Measurements from ENCODE around the gene DEPDC7. TPM values are rescaled to one million over a fixed set of nuclear protein-coding genes. Genes with fewer than 3 reads are reported as not detected.

Gene DEPDC7
- total RNA-seq, 1 donor from 2014 or later, result 4.7 TPM

- H3K4me3 Mint-ChIP-seq (ENCODE audit: unreplicated experiment), result no peak overlapping the region
- H3K27me3 Mint-ChIP-seq (ENCODE audit: low read depth), result no peaks in the 10 kb centered on the region
- TF ChIP-seq CTCF (IDR thresholded peaks at IDR 0.05), result no peak
- no peak overlapping the region for H3K27ac Mint-ChIP-seq (ENCODE audit: unreplicated experiment)
- no peaks in the 10 kb centered on the region for H3K36me3 Mint-ChIP-seq (ENCODE audit: low read depth)
- no peak for DNase-seq (ENCODE audit: low spot score)
- H3K9me3 Mint-ChIP-seq (ENCODE audit: low read depth), result no peaks in the 10 kb centered on the region
- H3K4me1 Mint-ChIP-seq (ENCODE audit: low read depth), result no peaks in the 10 kb centered on the region
These were observed 9.7 kb upstream of the DEPDC7 start for GRCh38 chr11:33006010-33006409.

- no peak for DNase-seq (ENCODE audit: low spot score)
- Mint-ChIP-seq H3K36me3 (ENCODE audit: low read depth) (no peaks in the 10 kb centered on the region), H3K27me3 (ENCODE audit: low read depth) (no peaks in the 10 kb centered on the region), H3K4me1 (ENCODE audit: low read depth) (peaks cover 20% of the 10 kb centered on the region), H3K9me3 (ENCODE audit: low read depth) (no peaks in the 10 kb centered on the region), H3K4me3 (ENCODE audit: unreplicated experiment) (no peak overlapping the region), H3K27ac (ENCODE audit: unreplicated experiment) (no peak overlapping the region)
- no peak for TF ChIP-seq CTCF (IDR thresholded peaks at IDR 0.05)
These were observed 1.9 kb upstream of the DEPDC7 start for GRCh38 chr11:33013755-33014154.

DNA sequence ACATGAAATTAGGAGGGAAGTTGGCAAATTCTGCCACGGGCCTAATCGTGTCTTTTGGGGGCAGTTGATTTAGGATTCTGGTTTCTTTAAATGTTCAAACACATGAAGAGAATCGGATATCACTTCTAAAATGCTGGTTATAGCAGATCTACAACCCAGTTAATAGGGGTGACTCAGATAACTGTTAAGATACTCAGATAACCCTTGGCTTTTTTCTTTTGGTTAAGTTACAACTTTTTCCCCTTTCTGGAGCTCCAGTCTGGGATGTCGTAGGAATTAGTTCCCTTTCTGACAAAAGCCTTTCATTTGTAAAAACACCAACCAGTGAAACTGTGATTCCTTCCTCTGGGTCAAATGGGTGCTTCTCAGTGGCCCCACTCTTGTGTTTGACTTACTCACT lies 976 bp downstream of the DEPDC7 start:
- Mint-ChIP-seq H3K4me1 (ENCODE audit: low read depth) (peaks cover 15% of the 10 kb centered on the region), H3K4me3 (ENCODE audit: unreplicated experiment) (peak overlapping the region; percentile 84), H3K27me3 (ENCODE audit: low read depth) (no peaks in the 10 kb centered on the region), H3K27ac (ENCODE audit: unreplicated experiment) (peak overlapping the region; percentile 75), H3K36me3 (ENCODE audit: low read depth) (no peaks in the 10 kb centered on the region), H3K9me3 (ENCODE audit: low read depth) (no peaks in the 10 kb centered on the region)
- TF ChIP-seq CTCF (IDR thresholded peaks at IDR 0.05), result no peak
- no peak for DNase-seq (ENCODE audit: low spot score)

DNA sequence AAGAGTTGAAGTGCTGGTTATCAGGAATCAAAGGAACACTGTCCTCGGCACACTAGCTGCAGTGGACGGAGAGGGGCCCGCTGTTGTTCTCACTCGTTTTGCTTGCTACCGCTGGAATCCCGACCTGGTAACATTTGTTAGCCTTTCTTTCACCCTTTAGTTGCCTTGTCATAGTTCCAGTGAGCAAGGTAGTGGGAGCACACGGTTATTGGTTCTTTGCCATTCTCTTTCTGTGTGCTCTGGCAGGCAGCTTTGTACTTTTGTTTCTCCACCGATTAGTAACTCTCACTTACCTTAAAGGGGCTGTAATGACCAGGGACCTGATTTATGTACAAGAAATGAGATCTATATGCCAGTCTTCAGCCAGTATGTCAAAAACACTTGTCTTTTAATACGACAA lies 1.8 kb downstream of the DEPDC7 start:
- H3K27ac Mint-ChIP-seq (ENCODE audit: unreplicated experiment), result no peak overlapping the region
- H3K36me3 Mint-ChIP-seq (ENCODE audit: low read depth), result no peaks in the 10 kb centered on the region
- H3K27me3 Mint-ChIP-seq (ENCODE audit: low read depth), result no peaks in the 10 kb centered on the region
- no peak overlapping the region for H3K4me3 Mint-ChIP-seq (ENCODE audit: unreplicated experiment)
- peaks cover 12% of the 10 kb centered on the region for H3K4me1 Mint-ChIP-seq (ENCODE audit: low read depth)
- no peak for DNase-seq (ENCODE audit: low spot score)
- TF ChIP-seq CTCF (IDR thresholded peaks at IDR 0.05), result no peak
- no peaks in the 10 kb centered on the region for H3K9me3 Mint-ChIP-seq (ENCODE audit: low read depth)

- Mint-ChIP-seq H3K4me1 (ENCODE audit: low read depth) (peaks cover 12% of the 10 kb centered on the region), H3K36me3 (ENCODE audit: low read depth) (no peaks in the 10 kb centered on the region), H3K4me3 (ENCODE audit: unreplicated experiment) (no peak overlapping the region), H3K27ac (ENCODE audit: unreplicated experiment) (no peak overlapping the region), H3K27me3 (ENCODE audit: low read depth) (no peaks in the 10 kb centered on the region), H3K9me3 (ENCODE audit: low read depth) (no peaks in the 10 kb centered on the region)
- no peak for TF ChIP-seq CTCF (IDR thresholded peaks at IDR 0.05)
- DNase-seq (ENCODE audit: low spot score), result no peak
These were observed 2.3 kb downstream of the DEPDC7 start for GRCh38 chr11:33017965-33018364.
